T-helper 17 cell (primary cell): Measurements from ENCODE around the gene MEAK7. TPM values are rescaled to one million over a fixed set of nuclear protein-coding genes. Genes with fewer than 3 reads are reported as not detected.

Source experiments
- ATAC-seq: fragments of 150-1000 bp; cut with Tn5 transposase; 2 replicates; pipeline ENCODE4 v1.10.0; 2021; ENCODE audit warnings: mild to moderate bottlenecking, moderate library complexity
- DNase-seq, 3 donors: peaks; one replicate each; pipeline versions ENCODE4 v3.0.0 to v3.0.0-alpha.2; 2020 to 2021
- H3K9me3 ChIP-seq: one replicate; pipeline ENCODE4 v1.7.0; 2013; ENCODE audit warnings: low read length, mild to moderate bottlenecking; ENCODE audit not compliant: control insufficient read depth, poor library complexity, severe bottlenecking
- H3K27ac Mint-ChIP-seq: one replicate; pipeline ENCODE4 v1.8.0; 2022; ENCODE audit warnings: mild to moderate bottlenecking, moderate library complexity, mixed read lengths
- H3K27me3 Mint-ChIP-seq: one replicate; pipeline ENCODE4 v1.8.0; 2022; ENCODE audit warnings: mixed read lengths
- H3K36me3 Mint-ChIP-seq: one replicate; pipeline ENCODE4 v1.8.0; 2022; ENCODE audit warnings: low read depth, mixed read lengths
- H3K4me1 Mint-ChIP-seq: one replicate; pipeline ENCODE4 v1.8.0; 2022; ENCODE audit warnings: mild to moderate bottlenecking, mixed read lengths
- H3K4me3 Mint-ChIP-seq: one replicate; pipeline ENCODE4 v1.8.0; 2022; ENCODE audit warnings: mild to moderate bottlenecking, moderate library complexity, mixed read lengths
- total RNA-seq, 4 donors: library from RNA in 2 of 4; stranded (reverse) in 2 of 4; gene quantifications; one replicate each; pipeline ENCODE4 v1.2.3 and lab custom pipeline; 2022 to 2026

MEAK7 gene
- total RNA-seq, 2 donors from 2014 or later = 5.7 to 8.9 TPM

DNA sequence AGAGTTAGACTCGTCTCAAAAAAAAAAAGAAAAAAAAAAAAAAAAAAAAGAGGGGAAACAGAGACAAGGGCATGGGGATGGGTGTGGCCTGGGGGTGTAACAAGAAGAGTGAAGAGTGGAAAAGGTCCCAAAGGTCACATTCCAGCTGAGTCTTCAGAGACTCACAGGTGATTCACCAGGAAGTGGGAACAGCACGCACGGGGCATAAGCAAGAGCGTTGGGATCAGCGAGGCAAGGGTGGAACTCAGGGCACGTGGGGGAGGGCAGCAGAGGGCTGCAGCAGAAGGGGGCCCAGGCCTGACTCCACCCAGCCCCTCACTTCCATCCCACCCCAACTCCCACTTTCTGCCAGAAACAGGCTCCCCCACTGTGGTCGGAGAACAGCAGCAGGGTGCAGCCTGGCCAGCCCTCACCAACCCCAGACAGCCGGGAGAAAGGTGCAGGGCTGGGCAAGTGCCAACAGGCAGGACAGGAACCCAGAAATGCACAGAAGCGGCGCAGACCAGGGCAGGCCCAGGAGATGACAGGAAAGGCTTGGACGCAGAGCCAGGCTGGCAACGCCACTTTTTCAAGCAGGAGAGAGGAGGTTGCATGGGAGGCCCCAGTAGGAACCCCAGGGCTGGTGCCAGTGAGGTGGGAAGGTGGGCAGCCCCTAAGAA lies 3.3 kb downstream of the MEAK7 start:
- Mint-ChIP-seq H3K27me3 (no peaks in the 10 kb centered on the region), H3K36me3 (peaks cover 3% of the 10 kb centered on the region), H3K4me1 (peaks cover 20% of the 10 kb centered on the region), H3K4me3 (peak overlapping the region; percentile 43), H3K27ac (peak overlapping the region; percentile 66)
- DNase-seq = no peak
- no peaks in the 10 kb centered on the region for H3K9me3 ChIP-seq
- no peak for ATAC-seq

DNA sequence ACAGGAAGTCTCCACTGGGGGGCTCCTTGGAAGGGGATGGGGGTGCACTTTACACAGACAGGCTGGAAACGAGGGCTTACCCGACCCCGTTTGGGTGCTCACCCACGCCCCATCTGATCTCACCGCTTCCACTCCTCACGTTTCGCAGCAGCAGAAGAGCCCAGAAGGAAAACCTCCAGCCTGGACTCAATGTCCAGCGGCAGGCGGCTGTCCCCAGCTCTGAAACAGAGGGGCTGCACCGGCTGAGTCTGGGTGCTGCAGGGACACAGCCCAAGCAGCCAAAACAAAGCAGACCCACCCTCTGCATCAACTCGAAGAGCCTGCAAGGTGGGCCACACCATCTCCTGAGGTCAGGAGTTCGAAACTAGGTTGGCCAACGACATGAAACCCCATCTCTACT lies 3.9 kb downstream of the MEAK7 start:
- ATAC-seq (no peak), DNase-seq (no peak)
- Mint-ChIP-seq H3K36me3 (peaks cover 3% of the 10 kb centered on the region), H3K27me3 (no peaks in the 10 kb centered on the region), H3K4me1 (peaks cover 16% of the 10 kb centered on the region), H3K27ac (peak overlapping the region; percentile 66), H3K4me3 (no peak overlapping the region)
- no peaks in the 10 kb centered on the region for H3K9me3 ChIP-seq

DNA sequence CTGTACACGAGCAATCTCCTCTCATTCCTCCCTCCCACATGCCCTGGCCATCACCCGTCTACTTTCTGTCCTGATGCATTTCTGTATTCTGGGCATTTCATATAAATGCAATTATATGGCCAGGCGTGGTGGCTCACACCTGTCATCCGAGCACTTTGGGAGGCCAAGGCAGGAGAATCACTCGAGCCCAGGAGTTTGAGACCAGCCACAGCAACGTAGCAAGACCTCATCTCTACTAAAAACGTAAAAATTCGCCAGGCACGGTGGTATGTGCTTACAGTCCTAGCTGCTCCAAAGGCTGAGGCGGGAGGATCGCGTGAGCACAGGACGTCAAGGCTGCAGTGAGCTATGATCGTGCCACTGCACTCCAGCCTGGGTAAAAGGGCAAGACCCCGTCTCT lies 4.8 kb downstream of the MEAK7 start:
- Mint-ChIP-seq H3K27me3 (no peaks in the 10 kb centered on the region), H3K27ac (no peak overlapping the region), H3K4me3 (no peak overlapping the region), H3K4me1 (peaks cover 10% of the 10 kb centered on the region), H3K36me3 (peaks cover 3% of the 10 kb centered on the region)
- no peak for ATAC-seq
- no peaks in the 10 kb centered on the region for H3K9me3 ChIP-seq
- no peak for DNase-seq

DNA sequence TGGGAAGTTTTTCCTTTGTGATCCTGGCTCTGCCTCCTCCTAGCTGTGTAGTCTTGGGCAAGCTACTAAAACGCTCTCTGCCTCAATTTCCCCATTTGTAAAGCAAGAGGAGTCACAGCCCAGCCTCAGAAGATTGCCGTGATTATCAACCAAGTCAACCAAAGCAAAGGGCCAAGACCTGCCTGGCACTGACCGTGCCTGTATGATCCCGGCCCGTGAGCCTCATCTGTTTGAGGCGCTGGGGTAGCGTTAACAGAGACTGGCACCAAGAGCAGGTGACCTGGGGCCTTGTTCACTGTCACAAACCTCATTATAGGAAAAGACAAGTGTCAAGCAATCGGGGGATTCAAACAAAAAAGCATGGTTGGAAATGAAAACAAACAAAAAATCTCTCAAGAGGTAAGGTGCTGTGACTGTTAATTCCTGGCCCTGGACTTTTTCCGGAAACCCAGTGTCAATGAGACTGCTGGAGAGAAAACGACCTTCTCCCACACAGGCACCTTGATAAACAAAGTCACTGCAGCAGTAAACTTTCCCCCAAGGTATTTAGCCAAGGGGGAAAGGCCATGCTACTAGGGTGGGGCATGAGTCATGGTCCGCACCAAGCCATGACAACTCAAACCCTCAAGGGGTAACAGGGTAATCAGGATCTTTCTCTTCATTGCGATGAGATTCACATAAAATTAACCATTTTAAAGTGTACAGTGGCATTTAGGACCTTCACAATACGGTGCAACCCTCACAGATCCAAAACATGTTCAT lies 5.4 kb downstream of the MEAK7 start:
- no peak overlapping the region for H3K4me3 Mint-ChIP-seq
- peaks cover 8% of the 10 kb centered on the region for H3K4me1 Mint-ChIP-seq
- DNase-seq (no peak), ATAC-seq (no peak)
- H3K27ac Mint-ChIP-seq = no peak overlapping the region
- peaks cover 6% of the 10 kb centered on the region for H3K36me3 Mint-ChIP-seq
- no peaks in the 10 kb centered on the region for H3K9me3 ChIP-seq
- no peaks in the 10 kb centered on the region for H3K27me3 Mint-ChIP-seq

DNA sequence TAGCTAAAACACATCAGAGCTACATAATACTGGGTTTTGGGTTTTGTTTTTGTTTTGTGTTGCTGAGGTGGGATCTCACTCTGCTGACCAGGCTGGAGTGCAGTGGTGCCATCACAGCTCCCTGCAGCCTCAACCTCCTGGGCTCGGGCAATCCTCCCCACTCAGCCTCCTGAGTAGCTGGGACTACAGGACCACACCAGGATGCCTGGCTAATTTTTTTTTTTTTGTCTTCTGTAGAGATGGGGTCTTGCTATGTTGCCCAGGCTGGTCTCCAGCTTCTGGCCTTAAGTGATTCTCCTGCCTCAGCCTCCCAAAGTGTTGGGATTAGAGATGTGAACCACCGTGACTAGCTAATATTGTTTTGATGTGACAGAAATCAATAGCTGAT lies 6.2 kb downstream of the MEAK7 start:
- Mint-ChIP-seq H3K4me1 (peaks cover 2% of the 10 kb centered on the region), H3K36me3 (peaks cover 6% of the 10 kb centered on the region)
- DNase-seq = no peak

DNA sequence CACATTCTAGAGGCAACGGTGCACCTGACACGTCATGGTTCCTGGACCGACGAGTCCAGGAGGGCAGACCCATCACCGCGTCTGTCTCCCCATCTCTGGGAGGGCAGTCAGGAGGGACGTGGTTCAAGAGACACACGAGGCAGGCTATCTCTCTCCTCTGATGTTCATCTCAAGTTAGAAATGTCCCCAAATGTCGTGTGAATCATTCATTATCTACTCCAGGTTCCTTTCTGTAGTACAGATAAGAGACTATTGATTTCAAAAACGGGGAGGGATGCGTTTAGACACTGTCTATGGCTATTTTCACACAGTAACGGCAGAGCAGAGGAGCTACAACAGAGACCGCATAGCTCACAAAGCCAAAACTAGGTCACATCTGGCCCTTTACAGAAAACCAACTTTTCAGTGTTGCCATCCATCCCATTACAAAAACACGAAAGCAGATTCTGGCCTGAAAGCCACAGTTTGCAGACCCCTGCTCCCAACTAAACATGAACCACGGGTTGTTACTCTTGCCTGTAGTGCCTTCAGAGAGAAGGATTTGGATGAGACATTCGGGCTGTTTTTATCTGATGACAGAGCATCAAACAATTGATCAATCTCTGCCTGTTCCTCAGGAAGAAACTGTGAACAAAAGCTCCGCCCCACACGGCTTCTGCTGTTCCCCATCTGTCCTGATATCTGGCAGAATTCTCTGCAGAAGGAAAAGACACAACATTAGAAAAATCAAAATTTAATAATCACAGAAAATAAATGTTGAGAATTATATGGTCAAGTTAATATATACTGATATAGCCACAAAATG lies 6.8 kb downstream of the MEAK7 start:
- no peak for ATAC-seq

More for the DNA sequence above, 6.2 kb downstream of the MEAK7 start:
- H3K27ac Mint-ChIP-seq = no peak overlapping the region
- H3K27me3 Mint-ChIP-seq = no peaks in the 10 kb centered on the region
- ATAC-seq = no peak
- H3K4me3 Mint-ChIP-seq = no peak overlapping the region
- H3K9me3 ChIP-seq = no peaks in the 10 kb centered on the region

DNA sequence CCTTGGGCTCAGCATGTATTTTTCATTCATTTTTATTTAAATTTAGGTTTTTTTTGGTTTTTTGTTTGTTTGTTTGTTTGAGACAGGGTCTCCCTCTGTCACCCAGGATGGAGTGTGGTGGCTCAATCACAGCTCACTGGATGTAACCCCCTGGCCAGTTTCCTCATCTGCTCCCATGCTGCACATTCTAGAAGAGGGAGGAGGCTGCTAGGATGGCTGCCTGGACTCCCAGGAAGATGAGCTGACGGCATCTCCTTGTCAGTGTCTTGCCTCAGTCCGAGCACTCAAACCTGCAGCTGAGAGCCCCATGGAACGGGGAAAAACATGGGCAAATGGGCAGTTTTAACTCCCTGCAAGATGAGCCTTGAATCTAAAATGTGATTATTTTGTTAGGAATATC lies 7.5 kb downstream of the MEAK7 start:
- H3K36me3 Mint-ChIP-seq = peaks cover 10% of the 10 kb centered on the region
- ATAC-seq (no peak), DNase-seq (no peak)

More for the DNA sequence above, 6.8 kb downstream of the MEAK7 start:
- Mint-ChIP-seq H3K4me3 (no peak overlapping the region), H3K36me3 (peaks cover 10% of the 10 kb centered on the region), H3K4me1 (peaks cover 2% of the 10 kb centered on the region), H3K27me3 (no peaks in the 10 kb centered on the region), H3K27ac (no peak overlapping the region)
- no peaks in the 10 kb centered on the region for H3K9me3 ChIP-seq
- no peak for DNase-seq

DNA sequence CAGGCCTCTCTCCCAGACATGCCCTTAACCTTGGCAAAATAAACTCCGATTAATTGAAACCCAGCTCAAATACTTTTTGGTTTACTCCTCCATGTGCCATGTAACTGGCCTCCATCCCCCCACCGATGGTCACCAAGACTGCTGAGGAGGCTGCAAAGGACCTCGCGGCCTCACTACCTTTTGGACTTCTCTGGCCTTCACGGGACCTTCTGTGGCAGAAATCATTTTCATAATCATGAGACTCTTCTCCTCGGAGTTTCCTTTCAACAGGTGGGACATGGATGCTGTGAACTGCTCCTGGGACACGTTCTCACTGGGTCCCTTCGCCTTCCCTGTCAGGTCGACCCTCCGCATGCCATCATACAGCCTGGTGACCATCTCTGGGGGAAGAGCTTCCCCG lies 9.0 kb downstream of the MEAK7 start:
- H3K4me3 Mint-ChIP-seq = no peak overlapping the region
- H3K36me3 Mint-ChIP-seq = peaks cover 10% of the 10 kb centered on the region
- ATAC-seq (no peak), DNase-seq (no peak)
- no peaks in the 10 kb centered on the region for H3K27me3 Mint-ChIP-seq
- no peaks in the 10 kb centered on the region for H3K9me3 ChIP-seq
- H3K4me1 Mint-ChIP-seq = peaks cover 2% of the 10 kb centered on the region
- no peak overlapping the region for H3K27ac Mint-ChIP-seq

More for the DNA sequence above, 7.5 kb downstream of the MEAK7 start:
- Mint-ChIP-seq H3K4me1 (peaks cover 2% of the 10 kb centered on the region), H3K27ac (no peak overlapping the region), H3K27me3 (no peaks in the 10 kb centered on the region), H3K4me3 (no peak overlapping the region)
- H3K9me3 ChIP-seq = no peaks in the 10 kb centered on the region

DNA sequence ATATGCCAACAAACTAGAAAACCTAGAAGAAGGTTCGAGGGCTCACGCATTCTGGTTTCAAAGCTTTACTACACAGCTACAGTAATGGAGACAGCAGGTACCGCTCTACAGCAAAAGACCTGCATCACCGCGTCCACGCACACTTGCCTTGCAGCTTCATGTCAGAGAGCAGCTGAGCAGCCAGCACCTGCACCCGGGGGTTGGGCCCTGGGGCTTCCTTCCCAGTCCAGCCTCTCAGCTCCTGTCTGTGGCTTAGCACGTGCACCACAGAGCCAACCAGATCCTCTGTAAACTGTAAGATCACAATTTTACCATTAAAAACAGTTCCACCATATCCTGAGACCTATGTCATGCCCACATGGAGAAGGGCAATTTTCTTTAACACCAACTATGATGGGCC lies 15.3 kb downstream of the MEAK7 start:
- no peak for ATAC-seq
- no peak for DNase-seq
- no peaks in the 10 kb centered on the region for H3K27me3 Mint-ChIP-seq

DNA sequence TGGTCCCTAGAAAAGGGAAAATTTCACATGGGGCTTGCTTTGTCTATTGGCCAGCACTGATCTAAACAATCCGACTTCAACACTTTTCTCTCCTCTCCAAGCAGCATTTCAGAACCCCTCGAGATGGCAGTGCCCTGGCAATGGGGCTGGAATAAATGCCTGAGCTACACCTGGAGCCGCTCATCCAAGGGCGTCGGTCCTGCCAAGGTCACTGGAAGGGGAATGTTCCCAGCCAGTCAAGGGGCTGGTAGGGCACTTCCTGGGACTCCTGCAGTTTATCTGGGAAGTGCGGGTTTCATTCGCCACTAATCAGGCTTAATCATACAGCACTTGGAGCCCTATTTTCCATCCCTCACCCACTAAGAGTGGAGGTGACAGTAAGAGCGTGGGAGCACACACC lies 17.1 kb downstream of the MEAK7 start:
- H3K9me3 ChIP-seq = no peaks in the 10 kb centered on the region
- DNase-seq (no peak), ATAC-seq (no peak)
- H3K27ac Mint-ChIP-seq = no peak overlapping the region
- H3K36me3 Mint-ChIP-seq = peaks cover 4% of the 10 kb centered on the region
- no peak overlapping the region for H3K4me3 Mint-ChIP-seq
- H3K4me1 Mint-ChIP-seq = peaks cover 2% of the 10 kb centered on the region
- H3K27me3 Mint-ChIP-seq = no peaks in the 10 kb centered on the region

More for the DNA sequence above, 15.3 kb downstream of the MEAK7 start:
- Mint-ChIP-seq H3K27ac (no peak overlapping the region), H3K4me3 (no peak overlapping the region), H3K4me1 (peaks cover 2% of the 10 kb centered on the region), H3K36me3 (peaks cover 8% of the 10 kb centered on the region)
- H3K9me3 ChIP-seq = no peaks in the 10 kb centered on the region

DNA sequence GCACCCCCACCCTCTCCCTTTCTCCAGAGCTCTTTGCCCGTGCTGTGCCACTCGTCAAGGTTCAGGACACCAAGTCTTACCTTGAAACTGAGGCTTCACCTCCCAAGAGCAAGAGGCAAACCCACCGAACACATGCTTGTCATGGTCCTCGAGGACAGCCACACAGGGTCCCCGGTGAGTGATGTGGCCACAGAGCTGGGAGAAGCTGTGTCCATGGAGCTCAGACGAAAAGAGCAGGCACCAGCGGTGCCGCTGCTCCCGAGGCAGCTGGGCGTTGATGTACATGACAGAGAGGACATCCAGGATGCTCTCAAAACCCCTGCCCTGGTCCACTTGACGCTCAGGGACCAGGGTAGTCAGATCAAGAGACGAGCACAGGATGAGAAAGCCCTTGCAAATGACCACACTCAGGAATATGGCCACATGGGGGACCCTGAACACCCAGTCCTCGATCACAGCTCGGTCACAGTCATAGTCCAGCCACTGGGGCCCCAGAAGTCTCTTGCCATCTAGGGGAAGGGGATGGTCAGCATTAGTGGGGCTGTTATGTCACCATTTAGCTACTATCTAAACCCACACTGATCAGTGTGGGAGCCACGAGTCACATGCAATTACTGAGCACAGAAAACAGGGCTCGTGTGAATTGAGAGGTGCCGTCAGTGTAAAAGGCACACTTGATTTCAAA lies 17.8 kb downstream of the MEAK7 start:
- H3K27ac Mint-ChIP-seq = peak overlapping the region; percentile 34
- no peak for DNase-seq
- no peaks in the 10 kb centered on the region for H3K9me3 ChIP-seq
- ATAC-seq = no peak
- peaks cover 4% of the 10 kb centered on the region for H3K36me3 Mint-ChIP-seq
- peaks cover 2% of the 10 kb centered on the region for H3K4me1 Mint-ChIP-seq
- H3K4me3 Mint-ChIP-seq = no peak overlapping the region
- H3K27me3 Mint-ChIP-seq = no peaks in the 10 kb centered on the region

DNA sequence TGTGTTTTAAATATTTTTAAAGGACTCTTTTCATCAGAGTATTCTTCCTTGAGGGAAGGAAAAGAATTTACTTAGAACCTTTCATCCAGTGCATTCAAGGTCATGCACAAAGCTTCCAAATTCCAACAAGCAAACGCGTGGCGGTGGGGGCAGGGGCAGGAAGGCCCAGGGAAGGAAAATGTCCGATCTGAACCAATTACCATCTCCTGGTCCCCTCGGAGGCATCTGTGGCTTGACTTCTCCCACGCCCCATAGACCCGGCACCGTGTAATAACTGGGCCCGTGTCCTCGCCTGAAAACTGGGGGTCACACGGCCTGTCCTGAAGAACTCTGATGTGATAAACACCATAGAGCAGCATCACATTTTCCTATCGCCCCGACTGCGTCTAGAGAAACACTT lies 18.3 kb downstream of the MEAK7 start:
- no peaks in the 10 kb centered on the region for H3K9me3 ChIP-seq
- peak overlapping the region; percentile 34 for H3K27ac Mint-ChIP-seq
- peaks cover 4% of the 10 kb centered on the region for H3K36me3 Mint-ChIP-seq
- H3K27me3 Mint-ChIP-seq = no peaks in the 10 kb centered on the region
- DNase-seq = no peak
- H3K4me3 Mint-ChIP-seq = no peak overlapping the region
- peaks cover 2% of the 10 kb centered on the region for H3K4me1 Mint-ChIP-seq
- ATAC-seq = no peak
